GM18520 (cell line): ENCODE data around the gene ZNF672.
"Not testable (repeated sequence)": the region's sequence is repeated elsewhere in the genome, so short reads cannot be mapped to it uniquely, and the experiment has no call there.

Experiments
- ATAC-seq: cut with Tn5 transposase; IDR thresholded peaks from one replicate; pipeline ENCODE4 v1.9.1; 2021; ENCODE audit not compliant: unreplicated experiment

ZNF672 gene

DNA sequence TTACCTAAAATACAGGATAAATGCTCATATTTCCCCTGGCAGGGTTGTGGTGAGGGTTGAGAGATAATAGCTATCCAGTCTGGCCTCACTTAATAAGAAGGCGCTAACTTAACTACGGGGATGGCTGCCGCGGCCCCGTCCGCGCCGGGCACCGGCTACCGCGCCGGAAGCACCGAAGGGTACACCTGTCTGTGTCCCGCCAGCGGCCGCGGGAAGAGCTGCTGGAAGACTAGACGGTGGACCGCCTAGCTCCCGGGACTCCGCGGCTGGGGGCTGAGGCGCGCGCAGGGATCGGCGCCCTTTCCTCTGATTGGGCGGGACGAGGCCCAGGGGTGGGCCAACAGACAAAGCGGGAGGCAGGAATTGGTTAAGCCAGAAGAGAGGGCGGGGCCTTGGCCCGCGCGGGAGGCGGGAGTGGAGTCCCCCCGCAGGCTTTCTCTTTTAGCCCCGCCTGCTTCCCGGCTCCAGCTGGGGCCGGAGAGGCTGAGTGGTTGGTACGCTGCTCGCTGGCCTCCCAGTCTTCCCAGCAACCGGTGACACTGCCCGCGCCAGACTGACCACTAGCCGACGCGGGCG lies at the start of gene ZNF672:
Gene ZNF672, plus strand, starts transcription at position 444 of the 576 bp plus-strand sequence. CDS start 9,051 bp downstream, outside the sequence.
- peak; percentile 86 for ATAC-seq

DNA sequence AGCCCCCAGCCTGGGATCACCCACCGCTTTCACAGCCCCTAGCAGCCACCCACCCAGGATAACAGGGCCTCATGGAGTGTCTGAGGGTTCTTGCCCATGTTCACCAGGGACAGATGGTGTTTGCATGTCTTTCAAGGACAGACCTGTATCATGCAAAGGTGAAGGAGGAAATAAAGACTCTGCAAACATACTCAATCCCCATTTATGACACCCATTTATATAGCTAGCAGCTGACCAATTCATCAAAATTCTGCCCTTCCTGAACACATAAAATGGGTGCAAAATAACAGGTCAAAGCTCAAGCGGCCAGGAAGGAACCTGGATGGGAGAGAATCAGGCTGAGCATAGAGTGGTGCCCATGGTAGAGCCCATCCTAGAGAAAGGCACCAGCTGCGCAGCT lies 49.7 kb upstream of the ZNF672 start:
- no peak for ATAC-seq

DNA sequence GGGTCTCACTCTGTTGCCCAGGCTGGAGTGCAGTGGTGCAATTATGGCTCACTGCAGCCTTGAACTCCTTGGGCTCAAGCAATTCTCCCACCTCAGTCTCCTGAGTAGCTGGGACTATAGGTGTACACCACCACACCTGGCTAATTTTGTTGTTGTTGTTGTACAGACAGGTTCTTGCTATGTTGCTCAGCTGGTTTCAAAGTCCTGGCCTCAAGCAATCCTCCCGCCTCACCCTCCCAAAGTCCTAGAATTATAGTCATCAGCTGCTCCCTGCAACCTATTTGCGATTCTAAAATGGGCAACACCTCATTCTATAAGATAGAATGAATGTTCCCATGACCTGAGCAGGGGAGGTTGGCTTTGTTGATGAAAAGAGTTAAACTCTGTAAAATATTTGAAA lies 48.7 kb upstream of the ZNF672 start:
- not testable (repeated sequence) for ATAC-seq

DNA sequence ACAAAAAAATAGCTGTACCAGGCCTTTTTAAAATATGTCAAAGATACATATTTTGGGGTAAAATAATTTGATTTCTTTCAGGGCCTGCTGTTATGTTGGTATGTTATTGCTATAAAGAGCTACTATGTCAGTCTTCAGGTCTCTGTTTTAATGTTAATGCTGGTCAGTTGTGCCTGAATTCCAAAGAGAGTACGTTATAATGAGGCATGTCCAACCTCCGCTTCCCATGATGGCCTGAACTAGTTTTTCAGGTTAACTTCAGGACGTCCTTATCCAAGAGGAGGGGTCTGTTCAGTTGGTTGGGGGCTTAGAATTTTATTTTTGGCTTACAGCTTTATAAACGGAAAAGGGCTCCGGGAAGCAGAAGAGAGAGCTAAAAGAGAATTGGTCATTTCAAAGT lies 47.6 kb upstream of the ZNF672 start:
- ATAC-seq: no peak

DNA sequence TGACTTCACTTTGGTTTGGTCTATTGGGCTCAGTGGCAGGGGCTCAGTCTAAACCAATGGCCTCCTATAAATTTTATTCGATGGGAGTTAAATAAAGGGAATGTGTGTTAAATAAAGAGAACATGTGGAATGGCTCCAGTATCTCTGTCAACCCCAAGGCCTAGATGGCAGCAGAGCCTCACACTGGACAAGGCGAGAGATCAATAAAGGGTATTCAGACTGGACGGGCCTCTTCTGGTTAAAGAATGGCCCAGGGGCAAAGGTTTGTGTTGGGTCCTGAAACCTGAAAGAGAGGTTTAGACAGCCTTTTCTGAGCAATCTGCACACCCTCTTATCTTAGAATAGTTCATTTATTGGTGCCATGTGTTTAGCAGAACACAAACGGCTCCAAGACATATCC lies 47.0 kb upstream of the ZNF672 start:
- ATAC-seq: no peak

DNA sequence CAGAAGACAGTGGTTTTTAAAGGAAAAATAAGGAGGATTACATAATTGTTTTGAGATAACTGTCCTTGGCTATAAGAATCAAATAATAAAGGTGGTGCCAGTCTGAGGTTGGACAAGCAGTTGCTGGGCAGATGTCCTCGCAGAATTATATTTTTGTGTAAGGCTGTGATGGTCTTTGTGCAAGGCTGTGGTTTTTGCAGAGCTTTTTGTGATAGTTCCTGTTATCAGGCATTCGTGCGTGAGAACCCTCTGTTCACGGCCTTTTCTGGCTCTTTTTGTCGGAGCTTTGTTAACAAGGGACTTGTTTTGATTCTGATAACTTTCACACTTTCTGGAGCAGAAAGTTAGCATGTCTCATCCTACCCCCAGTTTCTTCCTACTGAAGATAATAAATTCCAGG lies 45.7 kb upstream of the ZNF672 start:
- no peak for ATAC-seq

DNA sequence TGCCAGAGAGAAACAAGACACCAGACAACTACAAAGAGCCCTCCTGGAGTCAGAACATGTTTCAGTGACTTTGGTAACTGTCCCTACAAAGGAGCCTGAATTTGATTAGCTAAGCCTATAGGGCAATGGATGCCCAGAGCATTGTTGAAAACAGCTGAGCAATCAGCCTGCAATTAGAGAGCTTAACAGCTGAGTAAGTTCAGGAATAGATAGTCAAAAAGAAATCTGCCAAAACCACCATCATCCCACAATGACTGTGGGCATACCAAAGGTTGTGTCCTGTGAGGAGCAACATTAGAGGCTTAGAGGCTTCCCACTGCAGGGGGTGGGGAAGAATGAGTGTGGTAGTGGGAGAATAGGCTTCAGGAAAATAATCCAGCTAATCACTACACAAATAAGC lies 44.4 kb upstream of the ZNF672 start:
- ATAC-seq: peak; percentile 95

DNA sequence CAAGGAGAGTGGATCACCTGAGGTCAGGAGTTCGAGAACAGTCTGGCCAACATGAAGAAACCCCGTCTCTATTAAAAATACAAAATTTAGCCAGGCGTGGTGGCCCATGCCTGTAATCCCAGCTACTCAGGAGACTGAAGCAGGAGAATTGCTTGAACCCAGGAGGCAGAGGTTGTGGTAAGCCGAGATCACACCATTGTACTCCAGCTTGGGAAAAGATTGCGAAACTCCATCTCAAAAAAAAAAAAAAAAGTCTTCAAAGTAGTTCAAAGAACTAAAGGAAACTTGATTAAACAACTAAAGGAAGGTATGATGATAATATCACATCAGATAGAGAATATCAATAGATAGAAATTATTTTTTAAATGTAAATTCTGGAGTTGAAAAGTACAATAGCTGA lies 43.4 kb upstream of the ZNF672 start:
- not testable (repeated sequence) for ATAC-seq

DNA sequence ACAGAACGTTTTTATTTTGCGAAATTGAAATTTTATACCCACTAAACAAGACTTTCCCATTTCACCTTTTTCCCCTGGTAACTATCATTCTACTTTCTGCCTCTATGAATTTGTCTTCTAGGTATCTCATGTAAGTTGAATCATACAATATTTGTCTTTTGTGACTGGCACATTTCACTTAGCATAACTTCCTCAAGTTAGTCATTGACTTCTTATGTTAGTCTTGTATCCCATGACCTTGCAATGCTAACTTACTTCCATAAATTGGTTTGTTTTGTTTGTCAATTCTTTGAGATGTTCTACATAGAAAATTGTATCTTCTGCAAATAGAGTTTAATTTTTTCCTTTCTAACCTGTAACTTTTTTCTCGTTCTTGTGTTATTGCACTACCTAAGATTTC lies 39.2 kb upstream of the ZNF672 start:
- ATAC-seq: no peak

DNA sequence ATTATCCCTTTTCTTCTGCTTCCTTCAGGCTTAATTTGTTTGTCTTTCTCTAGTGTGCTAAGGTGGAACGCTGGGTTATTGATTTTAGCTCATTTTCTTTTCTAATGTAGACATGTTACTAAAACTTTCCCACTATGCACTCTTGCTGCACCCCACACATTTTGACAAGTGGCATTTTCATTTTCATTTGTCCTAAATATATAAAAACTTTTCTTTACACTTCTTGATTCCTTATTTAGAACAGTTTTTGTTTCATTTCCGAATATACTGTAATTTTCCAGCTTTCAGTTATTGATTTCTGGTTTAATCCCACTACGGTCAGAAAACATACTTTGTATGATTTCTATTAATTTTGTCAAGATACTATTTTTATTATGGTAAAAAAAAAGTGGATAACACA lies 37.6 kb upstream of the ZNF672 start:
- peak; percentile 27 for ATAC-seq

DNA sequence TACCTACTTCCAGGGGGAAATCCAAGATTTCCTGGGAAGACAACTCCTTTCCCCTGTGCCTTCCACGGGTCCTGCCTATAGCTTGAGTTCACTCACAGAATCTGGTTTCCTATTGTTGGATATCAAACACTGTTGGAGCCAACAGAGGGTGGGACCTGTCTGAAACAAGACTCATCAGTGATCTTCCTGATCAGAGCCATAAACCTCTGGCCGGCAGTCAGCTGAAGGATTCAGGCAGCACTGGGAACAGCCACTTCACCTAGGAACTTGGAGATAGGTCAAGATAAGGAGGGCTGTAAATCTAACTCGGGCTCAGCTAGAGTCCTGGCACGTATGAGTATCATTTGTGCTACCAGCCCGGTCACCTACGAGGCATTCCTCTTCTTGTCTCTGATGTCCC lies 35.6 kb upstream of the ZNF672 start:
- no peak for ATAC-seq

DNA sequence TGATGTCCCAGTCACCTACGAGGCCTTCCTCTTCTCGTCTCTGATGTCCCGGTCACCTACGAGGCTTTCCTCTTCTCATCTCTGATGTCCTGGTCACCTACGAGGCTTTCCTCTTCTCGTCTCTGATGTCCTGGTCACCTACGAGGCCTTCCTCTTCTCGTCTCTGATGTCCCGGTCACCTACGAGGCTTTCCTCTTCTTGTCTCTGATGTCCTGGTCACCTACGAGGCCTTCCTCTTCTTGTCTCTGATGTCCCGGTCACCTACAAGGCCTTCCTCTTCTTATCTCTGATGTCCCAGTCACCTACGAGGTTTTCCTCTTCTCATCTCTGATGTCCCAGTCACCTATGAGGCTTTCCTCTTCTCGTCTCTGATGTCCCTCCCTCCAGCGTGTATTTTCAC lies 34.5 kb upstream of the ZNF672 start:
- not testable (repeated sequence) for ATAC-seq

DNA sequence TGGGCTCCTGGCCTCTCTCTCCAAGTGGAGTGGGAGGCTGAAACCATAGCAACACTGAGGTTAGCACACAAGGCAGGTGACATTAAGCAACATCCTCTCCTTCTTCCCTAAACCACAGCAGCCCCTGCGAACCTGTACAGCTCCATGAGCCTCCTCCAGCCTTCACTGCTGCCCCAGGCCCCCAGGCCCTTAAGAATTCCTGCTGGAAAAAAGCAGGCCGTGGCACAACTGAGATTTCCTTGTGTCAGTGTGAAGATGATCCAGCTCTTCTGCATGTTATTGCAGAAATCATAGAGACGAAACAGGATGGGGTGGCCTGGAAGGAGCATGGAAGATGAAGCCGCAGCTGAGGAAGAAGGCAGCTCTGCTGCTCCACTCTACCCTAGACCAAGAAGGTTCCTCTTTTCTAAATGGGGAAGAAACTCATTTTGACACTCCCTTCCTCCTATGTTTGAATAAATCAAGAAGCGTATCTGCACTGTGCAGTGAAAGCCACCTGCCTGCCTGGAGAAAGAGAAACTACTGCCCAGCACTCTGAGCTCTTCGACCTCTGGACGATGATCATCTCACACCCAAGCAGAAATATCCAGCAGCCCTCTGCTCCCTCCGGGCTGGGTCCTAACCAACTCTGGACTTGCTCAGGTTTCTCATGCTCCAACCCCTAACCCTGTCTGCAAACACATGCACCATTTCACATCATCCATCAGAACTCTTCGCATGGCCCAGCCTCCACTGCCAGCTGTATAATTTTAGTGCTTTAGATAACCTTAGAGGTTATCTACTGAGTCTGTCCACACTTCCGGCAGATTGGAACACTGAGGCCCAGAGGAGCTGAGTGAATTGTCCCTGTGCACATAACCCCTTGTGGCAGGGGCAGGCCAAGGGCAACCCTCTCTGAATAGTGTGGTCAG lies 33.0 kb upstream of the ZNF672 start:
- peak; percentile 75 for ATAC-seq

DNA sequence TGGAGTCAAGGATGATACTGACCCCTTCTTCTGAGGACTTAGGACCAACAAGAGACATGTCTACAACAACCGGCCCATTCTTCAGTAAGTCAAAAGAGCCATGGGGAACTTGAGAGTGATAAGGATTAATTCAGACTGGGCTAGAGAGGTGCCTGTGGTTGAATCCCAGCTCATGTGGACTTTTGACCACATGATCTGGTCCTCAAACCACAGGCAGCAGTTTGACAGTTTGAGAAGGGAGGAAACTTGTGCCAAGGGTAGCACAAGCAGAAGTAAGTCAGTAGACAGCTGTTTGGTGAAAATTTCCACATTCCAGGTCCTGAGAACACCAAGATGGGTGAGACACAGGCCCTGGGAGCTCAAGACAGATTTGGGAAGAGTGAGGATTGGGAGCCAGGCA lies 32.1 kb upstream of the ZNF672 start:
- ATAC-seq: no peak

DNA sequence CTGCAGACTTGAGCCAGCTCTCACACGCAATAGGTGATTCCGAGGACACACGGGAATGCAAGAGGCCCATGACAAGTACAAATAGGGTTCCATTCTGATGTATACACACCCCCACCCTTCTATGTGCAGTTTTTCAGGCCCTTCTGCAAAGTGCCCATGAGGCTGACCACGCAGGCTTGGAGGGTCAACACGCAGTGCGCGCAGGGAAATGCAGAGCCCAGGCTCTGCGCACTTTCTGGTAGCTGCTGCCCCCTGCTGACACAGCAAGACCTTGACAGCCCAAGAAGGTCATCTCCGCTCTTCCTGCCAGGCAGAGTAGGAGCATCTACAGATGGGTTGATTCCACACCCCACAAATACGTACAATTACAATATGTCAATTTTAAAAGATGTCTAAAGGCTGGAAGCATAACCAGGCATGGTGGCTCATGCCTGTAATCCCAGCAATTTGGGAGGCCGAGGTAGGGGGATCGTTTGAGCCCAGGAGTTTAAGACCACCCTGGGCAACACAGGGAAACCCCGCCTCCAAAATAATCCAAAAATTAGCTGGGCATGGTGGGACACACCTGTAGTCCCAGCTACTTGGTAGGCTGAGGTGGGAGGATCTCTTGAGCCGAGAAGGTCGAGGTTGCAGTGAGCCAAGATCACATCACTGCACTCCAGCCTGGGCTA lies 30.8 kb upstream of the ZNF672 start:
- peak; percentile 35 for ATAC-seq

DNA sequence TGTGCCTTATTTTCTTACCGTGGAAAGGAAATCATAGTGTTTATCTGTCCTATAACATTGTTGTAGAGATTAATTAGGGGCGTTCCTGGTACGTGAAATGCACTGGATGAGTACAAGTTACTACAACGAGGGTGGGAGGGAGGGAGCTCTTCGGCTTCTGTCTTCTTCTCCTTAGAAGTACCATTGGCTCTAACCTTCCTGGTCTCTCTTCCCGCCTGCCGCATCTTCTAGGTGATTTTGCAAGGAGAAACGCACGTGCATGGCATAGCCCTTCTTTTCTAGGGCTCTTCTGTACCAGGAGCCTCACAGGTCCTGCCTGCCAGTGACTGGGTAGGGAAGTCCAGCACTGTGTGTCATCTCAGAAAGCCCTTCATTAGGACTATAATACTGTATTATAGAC lies 29.1 kb upstream of the ZNF672 start:
- ATAC-seq: no peak

DNA sequence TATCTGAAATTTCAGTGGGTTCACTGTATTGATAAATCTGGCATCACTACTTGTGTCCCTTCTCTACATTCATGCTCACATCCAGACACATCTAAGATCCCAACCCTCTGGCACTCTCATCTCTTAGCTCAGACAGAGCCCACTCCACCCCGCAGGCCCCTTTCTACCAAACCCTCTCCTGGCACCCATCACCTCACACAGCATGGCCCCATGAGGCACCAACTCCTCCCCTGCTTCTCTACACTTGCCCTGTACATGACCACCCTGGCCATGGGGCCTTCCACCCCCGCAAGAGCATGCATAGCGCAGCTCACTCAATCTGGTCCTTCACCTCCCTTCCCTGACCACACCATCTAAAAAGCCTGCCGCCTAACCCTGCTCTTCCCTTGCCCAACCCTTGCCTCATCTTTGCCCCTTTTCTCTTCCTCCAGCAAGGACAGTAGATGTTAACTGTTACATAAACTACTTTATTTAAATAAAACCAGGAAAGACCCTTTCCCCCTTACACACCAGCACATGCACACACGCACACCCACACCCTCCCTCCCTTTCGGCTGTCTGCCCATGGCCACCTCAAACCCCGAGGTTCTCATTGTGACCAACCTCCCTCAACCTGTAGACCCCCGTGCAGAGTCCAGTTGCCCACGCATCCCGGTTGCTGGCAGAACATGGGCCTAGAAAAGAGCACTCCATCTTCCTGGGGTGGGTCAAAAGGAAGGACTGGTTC lies 27.9 kb upstream of the ZNF672 start:
- ATAC-seq: no peak

DNA sequence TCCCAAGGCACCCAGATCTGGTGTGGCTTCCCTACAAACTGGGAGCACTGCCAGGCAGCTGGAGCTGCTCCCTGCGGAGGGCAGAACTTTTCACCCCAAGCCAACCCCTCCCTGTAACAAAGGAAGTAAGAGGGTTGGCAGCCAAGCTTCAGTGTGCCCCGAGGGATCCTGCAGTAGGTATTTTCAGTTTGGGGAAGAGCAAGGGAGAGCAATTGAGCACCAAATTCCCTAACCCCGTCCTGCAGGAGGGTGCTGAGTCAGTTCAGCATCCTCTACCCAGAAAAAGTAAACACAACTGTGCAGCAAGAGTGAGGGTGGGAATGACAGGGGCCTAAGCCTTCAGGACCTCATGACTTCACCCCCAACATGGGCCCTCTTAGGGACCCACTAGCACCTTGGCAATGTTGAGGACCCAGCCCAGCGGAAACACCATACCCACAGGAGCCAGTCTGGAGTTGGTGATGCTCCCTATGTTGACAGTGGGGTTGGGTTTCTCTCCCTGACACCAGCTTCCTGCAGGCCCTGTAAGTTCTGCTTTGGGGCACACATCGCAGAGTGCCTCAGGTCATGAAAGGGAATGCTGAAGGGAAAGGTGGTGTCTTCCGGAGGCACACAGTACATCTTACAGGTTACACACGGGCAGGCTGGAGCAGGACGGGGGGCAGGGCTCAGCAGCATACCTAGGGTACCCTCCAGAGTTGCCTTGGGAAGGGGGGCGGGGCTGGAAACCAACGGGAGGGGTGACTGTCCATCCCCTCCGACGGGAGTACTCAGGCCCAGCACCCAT lies 27.1 kb upstream of the ZNF672 start:
- no peak for ATAC-seq

DNA sequence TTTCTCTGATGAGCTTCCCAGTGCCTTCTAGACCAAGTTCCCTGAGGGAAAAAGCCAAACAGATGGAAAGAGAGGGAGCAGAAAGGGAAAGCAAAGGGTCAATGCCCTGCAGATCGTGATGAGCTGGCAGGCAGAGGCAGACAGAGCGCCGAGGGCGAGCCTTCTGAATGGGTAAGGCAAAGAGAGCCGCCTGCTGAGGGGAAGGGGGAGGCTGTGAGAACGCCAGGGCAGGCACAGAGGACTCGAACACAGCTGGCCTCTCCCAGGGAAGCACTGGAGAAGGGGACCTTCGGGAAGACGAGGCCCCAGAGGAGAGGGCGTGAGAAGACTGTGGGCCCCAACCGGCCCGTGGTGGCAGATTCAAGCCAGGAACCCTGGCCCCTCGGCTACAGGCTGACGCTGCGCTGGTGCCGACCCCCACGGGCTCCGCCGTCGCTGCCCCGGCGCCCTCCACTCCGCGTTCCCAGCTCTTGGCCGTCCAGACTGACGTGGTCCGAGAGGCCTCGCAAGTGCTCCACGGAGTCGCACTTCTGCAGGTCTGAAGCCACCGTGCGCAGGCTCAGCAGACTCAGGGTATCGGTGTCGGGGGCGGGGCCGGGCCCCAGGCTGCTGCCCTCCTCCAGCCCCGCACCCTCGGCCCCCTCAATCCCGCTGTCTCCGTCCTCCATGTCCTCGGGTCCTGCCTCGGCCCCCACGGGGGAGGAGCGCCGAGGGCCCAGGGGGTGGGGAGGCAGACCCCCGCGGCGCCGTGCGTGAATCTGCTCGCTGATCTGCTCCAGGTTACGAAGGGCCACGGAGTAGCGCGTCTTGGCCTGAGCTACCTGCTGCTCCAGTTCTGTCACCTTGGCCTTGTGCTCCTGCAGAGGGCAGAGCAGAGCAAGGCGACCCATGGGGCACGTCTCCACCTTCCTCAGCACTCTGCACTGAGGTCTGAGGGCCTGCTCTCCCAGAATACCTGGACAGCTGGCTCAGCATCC lies 26.2 kb upstream of the ZNF672 start:
- ATAC-seq: no peak
